Omental fat pad (tissue), 4 donors: Measurements from ENCODE around the gene CCL23. TPM values are rescaled to one million over a fixed set of nuclear protein-coding genes. Genes with fewer than 3 reads are reported as not detected.

Source experiments
- ATAC-seq: fragments of 150-250 bp; one replicate; pipeline ENCODE4 v1.9.1; 2016; ENCODE audit warnings: mild to moderate bottlenecking, moderate library complexity; ENCODE audit not compliant: low FRiP score
- DNase-seq: peaks from one replicate; pipeline ENCODE4 v3.0.0-alpha.2; 2019; ENCODE audit warnings: low spot score
- CTCF ChIP-seq, 3 donors: fragments of 450-650 bp; IDR thresholded peaks; one replicate each; pipeline ENCODE4 v1.5.1; 2016 to 2017; ENCODE audit warnings: antibody characterized with exemption in 3 of 3, mild to moderate bottlenecking in 3 of 3, moderate library complexity in 2 of 3
- total RNA-seq, 4 donors: library from RNA; depleted of rRNA; stranded (reverse); fragments of >200 nt; gene quantifications; one replicate each; pipeline ENCODE4 v1.1.0, GENCODE V29; 2016

CCL23 gene
- 1 to 10 TPM; 1.5 to 6.6 (median 4.7) TPM for total RNA-seq

GRCh38 chr17:36017799-36018198 lies at the start of gene CCL23:
TSS of gene CCL23 (minus strand) at chr17:36017972. CDS start at chr17:36017897, 75 bp downstream.
- DNase-seq, result no peak
- no peak for ATAC-seq
- no peak for TF ChIP-seq CTCF (IDR thresholded peaks at IDR 0.05)

GRCh38 chr17:36066365-36066985 lies 48.7 kb upstream of the CCL23 start:
- TF ChIP-seq CTCF (IDR thresholded peaks at IDR 0.05), result no peak
- no peak for ATAC-seq

GRCh38 chr17:36063786-36064541 lies 46.2 kb upstream of the CCL23 start, which contains the start of gene CCL18:
TSS of gene CCL18 (plus strand) at chr17:36064272. CDS start at chr17:36064343, 71 bp downstream.
- no peak for ATAC-seq
- no peak for TF ChIP-seq CTCF (IDR thresholded peaks at IDR 0.05)
- DNase-seq, result no peak

More at GRCh38 chr17:36066365-36066985, 48.7 kb upstream of the CCL23 start:
- DNase-seq, result no peak

GRCh38 chr17:36060816-36061215 lies 43.0 kb upstream of the CCL23 start:
- TF ChIP-seq CTCF (IDR thresholded peaks at IDR 0.05), result no peak
- no peak for DNase-seq
- ATAC-seq, result no peak

GRCh38 chr17:36059406-36059805 lies 41.6 kb upstream of the CCL23 start:
- no peak for ATAC-seq
- no peak for DNase-seq
- TF ChIP-seq CTCF (IDR thresholded peaks at IDR 0.05), result no peak

- TF ChIP-seq CTCF (IDR thresholded peaks at IDR 0.05), result no peak
- no peak for ATAC-seq
- DNase-seq, result no peak
Observed at GRCh38 chr17:36057911-36058310, 40.1 kb upstream of the CCL23 start.
